Mucosa of rectum (tissue), 2 donors: ENCODE measurements around the gene CLIP2.
"Not testable (repeated sequence)": the region's sequence is repeated elsewhere in the genome, so short reads cannot be mapped to it uniquely, and the experiment has no call there.

Experiments
- H3K27ac ChIP-seq, 2 donors: one replicate each; pipeline ENCODE4 v1.7.0; 2013; ENCODE audit warnings: inconsistent platforms in 2 of 2, low read depth in 2 of 2, low read length in 2 of 2
- H3K27me3 ChIP-seq, 2 donors: one replicate each; pipeline ENCODE4 v1.7.0; 2013; ENCODE audit warnings: low read length in 2 of 2; ENCODE audit not compliant: control insufficient read depth in 2 of 2, insufficient read depth in 2 of 2
- H3K36me3 ChIP-seq, 2 donors: one replicate each; pipeline ENCODE4 v1.7.0; 2013; ENCODE audit warnings: low read length in 2 of 2; ENCODE audit not compliant: control insufficient read depth in 2 of 2, insufficient read depth in 2 of 2
- H3K4me1 ChIP-seq, 2 donors: one replicate each; pipeline ENCODE4 v1.7.0; 2013; ENCODE audit warnings: low read length in 2 of 2, mild to moderate bottlenecking in 1 of 2; ENCODE audit not compliant: control insufficient read depth in 2 of 2, insufficient read depth in 2 of 2
- H3K4me3 ChIP-seq, 2 donors: one replicate each; pipeline ENCODE4 v1.7.0; 2013; ENCODE audit warnings: low read length in 2 of 2
- H3K9ac ChIP-seq, 2 donors: one replicate each; pipeline ENCODE4 v1.7.0; 2013; ENCODE audit warnings: low read length in 2 of 2, low read depth in 1 of 2, mild to moderate bottlenecking in 1 of 2
- H3K9me3 ChIP-seq, 2 donors: one replicate each; pipeline ENCODE4 v1.7.0; 2013; ENCODE audit warnings: low read length in 2 of 2; ENCODE audit not compliant: control insufficient read depth in 2 of 2
- donor health status: healthy.
- donor health status: Normal muscosa, but diverticular disease.

The CLIP2 gene

GRCh38 chr7:74349621-74350020 is 60.4 kb downstream of the CLIP2 start:
- no peaks in the 10 kb centered on the region for H3K27me3 ChIP-seq
- H3K9me3 ChIP-seq = no peaks in the 10 kb centered on the region
- no peak overlapping the region for H3K27ac ChIP-seq
- no peaks in the 10 kb centered on the region for H3K4me1 ChIP-seq
- H3K4me3 ChIP-seq = no peak overlapping the region
- no peak overlapping the region for H3K9ac ChIP-seq
- peaks cover 8 to 11% of the 10 kb centered on the region in 2 donors for H3K36me3 ChIP-seq

GRCh38 chr7:74350751-74351150 is 61.5 kb downstream of the CLIP2 start:
- H3K9me3 ChIP-seq = no peaks in the 10 kb centered on the region
- no peaks in the 10 kb centered on the region for H3K4me1 ChIP-seq
- H3K9ac ChIP-seq = no peak overlapping the region
- H3K27ac ChIP-seq = no peak overlapping the region
- no peaks in the 10 kb centered on the region for H3K27me3 ChIP-seq
- H3K36me3 ChIP-seq = peaks cover 14 to 16% of the 10 kb centered on the region in 2 donors
- no peak overlapping the region for H3K4me3 ChIP-seq

DNA sequence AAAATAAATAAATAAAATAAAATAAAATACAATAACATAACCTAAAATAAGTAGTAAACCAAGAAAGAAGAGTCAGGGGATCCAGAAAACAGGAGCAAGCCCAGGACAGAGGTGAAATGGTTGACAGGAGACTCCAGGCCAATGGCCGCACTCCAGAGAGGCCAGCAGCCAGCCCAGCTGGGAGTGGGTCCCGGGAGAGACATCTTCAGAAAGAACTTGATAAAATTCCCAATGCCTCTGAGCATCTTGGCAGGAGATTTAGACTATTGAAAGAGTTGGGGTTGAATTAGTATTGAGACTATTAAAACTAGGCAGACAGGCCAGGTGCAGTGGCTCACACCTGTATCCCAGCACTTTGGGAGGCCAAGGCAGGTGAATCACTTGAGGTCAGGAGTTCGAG is 62.6 kb downstream of the CLIP2 start:
- Histone ChIP-seq H3K9me3 (no peaks in the 10 kb centered on the region), H3K4me1 (no peaks in the 10 kb centered on the region), H3K4me3 (no peak overlapping the region), H3K9ac (no peak overlapping the region), H3K27me3 (no peaks in the 10 kb centered on the region), H3K36me3 (peaks cover 19 to 23% of the 10 kb centered on the region in 2 donors), H3K27ac (no peak overlapping the region)

DNA sequence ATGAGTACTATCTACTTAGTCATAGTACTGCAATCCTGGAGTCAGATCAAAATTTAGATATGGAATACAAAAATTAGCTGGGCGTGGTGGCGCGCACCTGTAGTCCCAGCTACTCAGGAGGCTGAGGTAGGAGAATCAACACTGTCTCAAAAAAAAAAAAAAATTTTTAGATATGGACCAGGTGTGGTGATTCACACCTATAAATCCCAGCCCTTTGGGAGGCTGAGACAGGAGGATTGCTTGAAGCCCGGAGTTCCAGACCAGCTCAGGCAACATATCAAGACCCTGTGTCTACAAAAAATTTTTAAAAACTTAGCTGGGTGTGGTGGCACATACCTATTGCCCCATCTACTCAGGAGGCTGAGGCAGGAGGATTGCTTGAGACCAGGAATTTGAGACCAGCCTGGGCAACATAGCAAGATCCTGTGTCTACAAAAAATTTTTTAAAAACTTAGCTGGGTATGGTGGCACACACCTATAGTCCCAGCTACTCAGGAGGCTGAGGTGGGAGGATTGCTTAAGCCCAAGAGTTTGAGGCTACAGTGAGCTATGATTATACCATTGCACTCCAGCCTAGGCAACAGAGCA is 63.4 kb downstream of the CLIP2 start:
- H3K4me1 ChIP-seq, H3K9ac ChIP-seq, H3K27me3 ChIP-seq, H3K27ac ChIP-seq, H3K9me3 ChIP-seq, H3K4me3 ChIP-seq: not testable (repeated sequence)
- H3K36me3 ChIP-seq = peaks cover 24 to 27% of the 10 kb centered on the region in 2 donors

- H3K9ac ChIP-seq = no peak overlapping the region
- no peak overlapping the region for H3K27ac ChIP-seq
- H3K4me3 ChIP-seq = no peak overlapping the region
- no peaks in the 10 kb centered on the region for H3K27me3 ChIP-seq
- H3K4me1 ChIP-seq = no peaks in the 10 kb centered on the region
- H3K9me3 ChIP-seq = no peaks in the 10 kb centered on the region
- peaks cover 24 to 27% of the 10 kb centered on the region in 2 donors for H3K36me3 ChIP-seq
Measured at GRCh38 chr7:74354009-74354408, 64.8 kb downstream of the CLIP2 start.

DNA sequence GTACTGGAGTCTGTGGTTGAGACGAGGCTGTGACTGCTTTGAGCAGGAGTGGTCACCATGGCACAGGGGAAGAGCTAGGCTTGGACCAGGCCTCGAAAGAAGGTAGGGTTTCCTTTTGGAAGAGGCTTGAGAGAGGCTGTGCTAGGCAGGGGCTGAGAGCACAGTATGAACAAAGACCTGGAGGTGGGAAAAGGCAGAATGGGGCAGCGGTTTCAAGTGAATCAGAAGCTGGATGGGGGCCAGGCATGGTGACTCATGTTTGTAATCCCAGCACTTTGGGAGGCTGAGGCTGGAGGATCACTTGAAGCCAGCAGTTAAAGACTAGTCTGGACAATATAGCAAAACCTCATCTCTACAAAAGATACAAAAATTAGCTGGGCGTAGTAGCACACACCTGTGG is 65.9 kb downstream of the CLIP2 start:
- no peaks in the 10 kb centered on the region for H3K27me3 ChIP-seq
- no peaks in the 10 kb centered on the region for H3K4me1 ChIP-seq
- peaks cover 29 to 33% of the 10 kb centered on the region in 2 donors for H3K36me3 ChIP-seq
- H3K9me3 ChIP-seq = no peaks in the 10 kb centered on the region
- no peak overlapping the region for H3K4me3 ChIP-seq
- H3K9ac ChIP-seq = no peak overlapping the region
- H3K27ac ChIP-seq = no peak overlapping the region

DNA sequence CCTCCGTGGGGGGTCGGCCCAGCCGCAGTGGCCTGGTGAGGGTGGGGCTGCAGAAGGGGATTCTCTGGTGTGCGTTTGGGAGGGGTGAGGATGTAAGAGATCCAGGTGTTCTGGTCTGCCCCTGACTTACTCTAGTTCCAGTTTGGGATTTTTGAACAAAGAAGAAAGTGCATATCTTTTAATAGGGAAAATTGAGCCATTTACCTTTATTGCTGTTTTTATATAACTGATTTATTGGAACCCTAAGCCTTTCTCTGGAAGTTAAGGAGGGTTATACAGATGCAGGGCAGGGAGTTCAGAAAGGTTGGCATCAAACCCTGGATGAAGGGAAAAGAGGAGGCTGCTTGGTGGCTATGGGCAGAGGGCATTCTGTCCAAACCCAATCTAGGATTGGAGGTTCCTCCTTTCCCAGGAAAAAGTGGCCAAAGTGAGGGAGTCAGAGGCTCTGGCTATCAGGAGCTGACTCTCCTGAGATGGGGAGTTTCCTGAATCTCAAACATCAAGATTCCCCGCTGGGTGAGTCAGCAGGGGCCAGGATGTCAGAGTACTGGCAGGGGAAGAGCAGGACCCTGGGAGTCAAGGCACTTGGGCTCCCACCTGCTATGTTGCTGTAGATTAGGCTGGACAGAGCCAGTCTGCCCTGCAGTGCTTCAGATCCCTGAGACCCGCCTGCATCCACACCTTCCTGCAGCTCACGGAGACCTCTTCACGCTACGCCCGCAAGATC is 67.5 kb downstream of the CLIP2 start:
- H3K36me3 ChIP-seq = peaks cover 33 to 38% of the 10 kb centered on the region in 2 donors

DNA sequence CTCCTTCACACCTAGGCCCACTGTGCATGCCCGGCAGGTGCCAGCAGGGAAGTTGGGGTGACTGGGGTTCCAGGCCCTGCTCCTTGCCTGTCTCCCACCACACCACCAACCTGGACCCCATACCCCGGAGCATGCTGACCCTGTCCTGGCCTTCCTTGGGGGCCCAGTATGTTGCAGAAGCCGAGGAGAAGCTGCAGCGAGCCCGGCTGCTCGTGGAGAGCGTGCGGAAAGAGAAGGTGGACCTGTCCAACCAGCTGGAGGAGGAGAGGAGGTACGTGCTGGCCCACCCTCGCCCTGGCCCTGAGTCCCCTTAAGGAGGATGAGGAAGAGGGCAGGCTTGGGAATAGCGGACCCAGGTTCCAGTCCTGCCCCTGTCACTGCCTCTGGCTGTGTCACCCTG is 70.8 kb downstream of the CLIP2 start:
- no peak overlapping the region for H3K4me3 ChIP-seq
- no peak overlapping the region for H3K9ac ChIP-seq
- no peaks in the 10 kb centered on the region for H3K9me3 ChIP-seq
- H3K27me3 ChIP-seq = no peaks in the 10 kb centered on the region
- H3K4me1 ChIP-seq = peaks cover under 1% of the 10 kb centered on the region in 2 donors
- no peak overlapping the region for H3K27ac ChIP-seq
- H3K36me3 ChIP-seq = peaks cover 30 to 42% of the 10 kb centered on the region in 2 donors

More for the DNA sequence above, 67.5 kb downstream of the CLIP2 start:
- H3K4me1 ChIP-seq = no peaks in the 10 kb centered on the region
- H3K9ac ChIP-seq = no peak overlapping the region
- no peak overlapping the region for H3K4me3 ChIP-seq
- no peaks in the 10 kb centered on the region for H3K27me3 ChIP-seq
- H3K27ac ChIP-seq = no peak overlapping the region
- H3K9me3 ChIP-seq = no peaks in the 10 kb centered on the region

DNA sequence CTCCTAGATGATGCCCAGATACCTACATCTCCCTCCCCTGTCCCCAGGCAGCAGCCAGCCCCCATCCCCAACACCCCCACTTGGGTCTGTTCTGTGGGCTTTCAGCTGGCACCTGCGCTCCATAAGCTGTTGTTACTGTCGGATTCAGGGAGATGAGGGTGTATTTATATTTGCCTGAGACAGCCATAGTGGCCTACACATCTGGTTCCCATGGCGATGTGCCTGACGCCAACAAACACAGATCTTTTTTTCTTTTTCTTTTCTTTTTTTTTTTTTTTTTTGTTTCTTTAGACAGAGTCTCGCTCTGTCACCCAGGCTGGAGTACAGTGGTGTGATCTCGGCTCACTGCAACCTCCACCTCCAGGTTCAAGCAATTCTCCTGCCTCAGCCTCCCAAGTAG is 73.1 kb downstream of the CLIP2 start:
- Histone ChIP-seq H3K4me1 (peaks cover 8 to 9% of the 10 kb centered on the region in 2 donors), H3K36me3 (peaks cover 20 to 31% of the 10 kb centered on the region in 2 donors), H3K27ac (no peak overlapping the region), H3K9me3 (no peaks in the 10 kb centered on the region), H3K4me3 (no peak overlapping the region), H3K9ac (no peak overlapping the region), H3K27me3 (no peaks in the 10 kb centered on the region)

DNA sequence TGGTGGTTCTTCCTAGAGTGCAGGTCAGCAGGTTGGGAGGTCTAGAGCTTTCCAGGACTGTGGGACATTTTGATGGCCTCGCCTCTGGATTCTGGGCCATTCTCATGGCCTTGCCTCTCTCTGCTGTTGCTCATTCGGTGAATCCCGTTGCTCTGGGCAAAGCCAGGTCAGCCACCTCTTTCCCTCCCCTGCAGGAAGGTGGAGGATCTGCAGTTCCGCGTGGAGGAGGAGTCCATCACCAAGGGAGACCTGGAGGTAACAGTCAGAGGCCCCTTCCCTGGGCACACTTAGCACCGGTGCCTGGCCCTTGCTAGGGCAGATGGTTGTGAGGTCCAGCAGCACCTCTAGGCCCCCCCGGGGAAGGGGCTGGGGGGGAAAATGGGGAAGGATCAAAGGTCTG is 74.9 kb downstream of the CLIP2 start:
- Histone ChIP-seq H3K27ac (no peak overlapping the region), H3K9ac (no peak overlapping the region), H3K4me3 (no peak overlapping the region), H3K27me3 (no peaks in the 10 kb centered on the region), H3K4me1 (peaks cover 8 to 9% of the 10 kb centered on the region in 2 donors), H3K36me3 (peaks cover 19 to 31% of the 10 kb centered on the region in 2 donors), H3K9me3 (no peaks in the 10 kb centered on the region)
